Adrenal gland (tissue), 5 donors: ENCODE results near the gene SLC8A3.
A peak's percentile ranks its signal among the peaks of the same experiment; 100 is the strongest.

Experiments
- POLR2A ChIP-seq, 2 donors: fragments of 450-650 bp; IDR thresholded peaks; one replicate each; pipeline ENCODE4 v1.6.1; 2017; ENCODE audit warnings: antibody characterized with exemption in 2 of 2, mild to moderate bottlenecking in 2 of 2, moderate library complexity in 1 of 2
- TF ChIP-seq, protein P1 (sequence below), 6 experiments: fragments of 450-650 bp in 4 of 6; fragments of 200-600 bp in 2 of 6; sonication (generic) in 1 of 6; IDR thresholded peaks; 1 replicate in 5 of 6; 2 replicates in 1 of 6; pipeline versions ENCODE4 v1.5.1 to v1.8.0; 2016 to 2021; ENCODE audit warnings: antibody characterized with exemption in 6 of 6, mild to moderate bottlenecking in 2 of 6, moderate library complexity in 1 of 6
- donor health status: DM: no; HTN: no; CAD: no.

DNA sequence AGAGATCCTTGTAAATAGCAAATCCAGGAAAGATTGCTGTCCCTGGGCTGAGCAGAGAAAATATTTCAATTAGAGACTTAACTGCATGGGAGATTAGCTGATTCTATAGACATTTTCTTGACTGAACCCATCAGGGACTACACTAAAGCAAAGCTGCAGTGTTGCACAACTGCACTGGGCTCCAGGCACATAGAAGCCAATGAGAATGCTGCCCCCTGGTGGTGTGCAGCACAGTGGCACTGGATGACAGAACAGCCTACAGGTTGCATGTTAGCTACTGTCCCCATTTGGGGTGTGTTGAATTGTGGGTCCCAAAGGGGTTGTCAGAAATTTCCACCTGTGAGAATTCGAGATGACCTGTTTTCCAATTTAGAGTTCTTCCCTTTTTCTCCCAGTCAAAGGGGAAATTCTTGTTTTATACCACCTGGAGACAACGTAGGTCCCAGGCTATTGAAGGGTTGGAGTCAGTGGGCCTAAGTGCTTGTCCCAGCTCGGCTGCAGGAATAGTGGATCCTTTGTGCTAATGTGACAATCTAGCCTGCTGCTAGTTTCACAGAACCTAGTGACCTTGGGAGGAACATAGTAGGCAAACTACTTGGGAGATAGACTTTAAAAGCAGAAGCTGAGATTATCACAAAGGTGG lies 114.7 kb downstream of the SLC8A3 start:
- no peak for TF ChIP-seq POLR2A (IDR thresholded peaks at IDR 0.05)
- TF ChIP-seq, protein P1, sequence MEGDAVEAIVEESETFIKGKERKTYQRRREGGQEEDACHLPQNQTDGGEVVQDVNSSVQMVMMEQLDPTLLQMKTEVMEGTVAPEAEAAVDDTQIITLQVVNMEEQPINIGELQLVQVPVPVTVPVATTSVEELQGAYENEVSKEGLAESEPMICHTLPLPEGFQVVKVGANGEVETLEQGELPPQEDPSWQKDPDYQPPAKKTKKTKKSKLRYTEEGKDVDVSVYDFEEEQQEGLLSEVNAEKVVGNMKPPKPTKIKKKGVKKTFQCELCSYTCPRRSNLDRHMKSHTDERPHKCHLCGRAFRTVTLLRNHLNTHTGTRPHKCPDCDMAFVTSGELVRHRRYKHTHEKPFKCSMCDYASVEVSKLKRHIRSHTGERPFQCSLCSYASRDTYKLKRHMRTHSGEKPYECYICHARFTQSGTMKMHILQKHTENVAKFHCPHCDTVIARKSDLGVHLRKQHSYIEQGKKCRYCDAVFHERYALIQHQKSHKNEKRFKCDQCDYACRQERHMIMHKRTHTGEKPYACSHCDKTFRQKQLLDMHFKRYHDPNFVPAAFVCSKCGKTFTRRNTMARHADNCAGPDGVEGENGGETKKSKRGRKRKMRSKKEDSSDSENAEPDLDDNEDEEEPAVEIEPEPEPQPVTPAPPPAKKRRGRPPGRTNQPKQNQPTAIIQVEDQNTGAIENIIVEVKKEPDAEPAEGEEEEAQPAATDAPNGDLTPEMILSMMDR (IDR thresholded peaks at IDR 0.05), result peak; percentile 51 to 76 (median 60)
